Upper lobe of right lung (tissue), 1 donor: ENCODE results near the gene STK40. TPM values are rescaled to one million over a fixed set of nuclear protein-coding genes. Genes with fewer than 3 reads are reported as not detected.

Experiments
- ATAC-seq: fragments of 200-7000 bp; cut with Tn5 transposase; one replicate; pipeline ENCODE4 v1.9.1; 2020; ENCODE audit warnings: mild to moderate bottlenecking, moderate library complexity
- DNase-seq: peaks from one replicate; pipeline ENCODE4 v3.0.0-alpha.2; 2020
- H3K27ac ChIP-seq: fragments of 200-600 bp; one replicate; pipeline ENCODE4 v1.8.0; 2022
- H3K27me3 ChIP-seq: fragments of 200-600 bp; one replicate; pipeline ENCODE4 v1.8.0; 2022; ENCODE audit warnings: mild to moderate bottlenecking
- H3K36me3 ChIP-seq: fragments of 200-600 bp; one replicate; pipeline ENCODE4 v1.8.0; 2022
- H3K4me1 ChIP-seq: fragments of 200-600 bp; one replicate; pipeline ENCODE4 v1.8.0; 2022
- H3K4me3 ChIP-seq: fragments of 200-600 bp; one replicate; pipeline ENCODE4 v1.8.0; 2022; ENCODE audit warnings: mild to moderate bottlenecking
- H3K9me3 ChIP-seq: fragments of 200-600 bp; one replicate; pipeline ENCODE4 v1.8.0; 2022
- intact Hi-C: fragments of 100-400 bp; cut with DNase I; formaldehyde crosslinking; loops from one replicate; pipeline ENCODE4 v1.11.0; 2022
- total RNA-seq: library from RNA; stranded (reverse); fragmentation: NEBNext Ultra II Directional; extraction: Animal tissue kit (Norgen Biotek cat#: 25700); gene quantifications from one replicate; pipeline ENCODE4 v1.2.1, GENCODE V29; 2021
- TF ChIP-seq, protein P1 (sequence below): fragments of 200-600 bp; IDR thresholded peaks from one replicate; pipeline ENCODE4 v1.8.0; 2022; ENCODE audit warnings: antibody characterized with exemption
- donor health status: DM: no; HTN: yes; CAD: no; lungs with severe emphysema.

The STK40 gene
- total RNA-seq, 1 donor from 2014 or later: 78.9 TPM

DNA sequence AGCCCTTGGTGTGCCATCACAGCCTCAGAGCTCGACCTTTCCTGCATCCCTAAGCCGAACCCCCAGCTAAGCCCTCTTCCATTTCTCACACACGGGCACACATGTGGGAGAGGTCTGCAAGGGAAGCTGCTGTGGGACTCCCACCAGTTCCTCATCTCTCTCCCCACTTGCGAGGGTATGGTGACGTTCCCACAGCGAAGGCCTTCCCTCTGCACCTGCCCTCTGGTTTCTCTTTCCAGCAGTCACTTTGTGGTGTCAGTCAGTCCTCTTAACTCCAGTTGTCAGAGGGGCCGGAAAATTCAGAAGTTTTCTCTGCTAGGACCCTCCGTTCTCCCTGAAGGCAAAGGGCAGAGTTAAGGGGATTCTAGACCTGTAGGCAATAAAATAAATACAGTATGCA lies 5.5 kb upstream of the STK40 start:
- peaks cover 29% of the 10 kb centered on the region for H3K4me1 ChIP-seq
- intact Hi-C loops: no loop called here
- ATAC-seq (no peak), DNase-seq (no peak)
- no peaks in the 10 kb centered on the region for H3K27me3 ChIP-seq
- TF ChIP-seq, protein P1, sequence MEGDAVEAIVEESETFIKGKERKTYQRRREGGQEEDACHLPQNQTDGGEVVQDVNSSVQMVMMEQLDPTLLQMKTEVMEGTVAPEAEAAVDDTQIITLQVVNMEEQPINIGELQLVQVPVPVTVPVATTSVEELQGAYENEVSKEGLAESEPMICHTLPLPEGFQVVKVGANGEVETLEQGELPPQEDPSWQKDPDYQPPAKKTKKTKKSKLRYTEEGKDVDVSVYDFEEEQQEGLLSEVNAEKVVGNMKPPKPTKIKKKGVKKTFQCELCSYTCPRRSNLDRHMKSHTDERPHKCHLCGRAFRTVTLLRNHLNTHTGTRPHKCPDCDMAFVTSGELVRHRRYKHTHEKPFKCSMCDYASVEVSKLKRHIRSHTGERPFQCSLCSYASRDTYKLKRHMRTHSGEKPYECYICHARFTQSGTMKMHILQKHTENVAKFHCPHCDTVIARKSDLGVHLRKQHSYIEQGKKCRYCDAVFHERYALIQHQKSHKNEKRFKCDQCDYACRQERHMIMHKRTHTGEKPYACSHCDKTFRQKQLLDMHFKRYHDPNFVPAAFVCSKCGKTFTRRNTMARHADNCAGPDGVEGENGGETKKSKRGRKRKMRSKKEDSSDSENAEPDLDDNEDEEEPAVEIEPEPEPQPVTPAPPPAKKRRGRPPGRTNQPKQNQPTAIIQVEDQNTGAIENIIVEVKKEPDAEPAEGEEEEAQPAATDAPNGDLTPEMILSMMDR: no peak
- no peak overlapping the region for H3K27ac ChIP-seq
- no peaks in the 10 kb centered on the region for H3K9me3 ChIP-seq
- peaks cover 44% of the 10 kb centered on the region for H3K36me3 ChIP-seq
- no peak overlapping the region for H3K4me3 ChIP-seq

DNA sequence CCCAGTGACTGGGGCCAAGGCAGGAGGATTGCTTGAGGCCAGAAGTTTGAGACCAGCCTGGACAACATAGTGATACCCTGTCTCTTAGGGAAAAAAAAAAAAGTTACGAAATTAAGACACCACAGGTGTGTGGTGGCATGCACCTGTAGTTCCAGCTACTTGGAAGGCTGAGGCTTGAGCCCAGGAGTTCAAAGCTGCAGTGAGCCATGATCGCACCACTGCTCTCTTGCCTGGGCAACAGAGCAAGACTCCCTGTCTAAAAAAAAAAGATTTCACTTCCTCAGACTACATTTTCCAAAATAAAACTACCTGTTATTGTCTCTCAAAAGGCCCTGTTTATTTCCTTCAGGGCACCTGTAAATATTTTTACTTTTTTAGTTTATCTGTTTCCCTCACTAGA lies 4.7 kb upstream of the STK40 start:
- no peak overlapping the region for H3K4me3 ChIP-seq
- intact Hi-C loops: no loop called here
- no peak for ATAC-seq
- peaks cover 44% of the 10 kb centered on the region for H3K36me3 ChIP-seq
- no peaks in the 10 kb centered on the region for H3K9me3 ChIP-seq
- H3K4me1 ChIP-seq: peaks cover 26% of the 10 kb centered on the region
- H3K27me3 ChIP-seq: no peaks in the 10 kb centered on the region
- no peak for DNase-seq
- TF ChIP-seq, protein P1: no peak
- no peak overlapping the region for H3K27ac ChIP-seq

DNA sequence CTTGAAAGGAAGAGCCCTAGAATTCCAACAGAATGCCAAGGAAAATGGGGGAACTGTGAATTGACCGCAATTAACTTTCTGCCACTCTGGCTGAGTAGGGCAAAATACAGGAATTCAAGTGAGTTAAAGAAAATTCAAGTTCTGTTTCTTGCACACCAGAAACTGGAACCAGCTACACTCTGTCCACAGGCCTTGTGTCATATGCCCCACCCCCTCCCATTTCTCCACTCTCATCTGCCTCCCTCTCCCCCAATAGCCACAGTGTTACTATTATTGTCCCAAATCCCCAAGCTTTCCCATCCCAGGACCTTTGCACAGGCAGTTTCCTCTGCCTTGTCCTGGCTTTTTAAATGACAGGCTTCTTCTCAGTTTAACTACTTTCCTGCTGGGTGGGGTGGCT lies 4.3 kb upstream of the STK40 start:
- peaks cover 44% of the 10 kb centered on the region for H3K36me3 ChIP-seq
- no peak overlapping the region for H3K4me3 ChIP-seq
- TF ChIP-seq, protein P1: no peak
- ATAC-seq (no peak), DNase-seq (no peak)
- H3K9me3 ChIP-seq: no peaks in the 10 kb centered on the region
- peaks cover 26% of the 10 kb centered on the region for H3K4me1 ChIP-seq
- H3K27ac ChIP-seq: peak overlapping the region; percentile 51
- intact Hi-C loops: no loop called here
- no peaks in the 10 kb centered on the region for H3K27me3 ChIP-seq

DNA sequence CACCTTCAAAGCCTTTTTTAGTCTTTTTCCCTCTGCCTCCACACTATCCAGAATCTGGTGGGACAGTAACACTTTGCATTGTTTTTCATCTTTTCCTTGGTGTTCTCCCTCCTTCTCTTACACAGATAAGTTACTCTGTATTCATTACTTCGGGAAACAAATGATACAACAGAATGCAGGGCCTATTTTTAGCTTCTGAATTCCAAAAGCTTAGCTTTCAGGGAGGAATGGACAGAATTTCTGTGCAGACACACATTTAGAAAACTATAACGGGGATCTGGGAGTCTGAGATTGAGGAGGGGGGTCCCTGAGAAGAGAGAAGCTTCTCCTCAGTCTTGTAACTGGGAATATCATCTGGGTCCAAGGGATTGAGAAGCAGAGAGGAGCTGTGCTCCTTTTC lies 3.5 kb upstream of the STK40 start:
- peaks cover 43% of the 10 kb centered on the region for H3K36me3 ChIP-seq
- peak overlapping the region; percentile 51 for H3K27ac ChIP-seq
- TF ChIP-seq, protein P1: no peak
- H3K9me3 ChIP-seq: no peaks in the 10 kb centered on the region
- no peak overlapping the region for H3K4me3 ChIP-seq
- no peaks in the 10 kb centered on the region for H3K27me3 ChIP-seq
- ATAC-seq: no peak
- H3K4me1 ChIP-seq: peaks cover 28% of the 10 kb centered on the region
- DNase-seq: no peak
- intact Hi-C loops: no loop called here

DNA sequence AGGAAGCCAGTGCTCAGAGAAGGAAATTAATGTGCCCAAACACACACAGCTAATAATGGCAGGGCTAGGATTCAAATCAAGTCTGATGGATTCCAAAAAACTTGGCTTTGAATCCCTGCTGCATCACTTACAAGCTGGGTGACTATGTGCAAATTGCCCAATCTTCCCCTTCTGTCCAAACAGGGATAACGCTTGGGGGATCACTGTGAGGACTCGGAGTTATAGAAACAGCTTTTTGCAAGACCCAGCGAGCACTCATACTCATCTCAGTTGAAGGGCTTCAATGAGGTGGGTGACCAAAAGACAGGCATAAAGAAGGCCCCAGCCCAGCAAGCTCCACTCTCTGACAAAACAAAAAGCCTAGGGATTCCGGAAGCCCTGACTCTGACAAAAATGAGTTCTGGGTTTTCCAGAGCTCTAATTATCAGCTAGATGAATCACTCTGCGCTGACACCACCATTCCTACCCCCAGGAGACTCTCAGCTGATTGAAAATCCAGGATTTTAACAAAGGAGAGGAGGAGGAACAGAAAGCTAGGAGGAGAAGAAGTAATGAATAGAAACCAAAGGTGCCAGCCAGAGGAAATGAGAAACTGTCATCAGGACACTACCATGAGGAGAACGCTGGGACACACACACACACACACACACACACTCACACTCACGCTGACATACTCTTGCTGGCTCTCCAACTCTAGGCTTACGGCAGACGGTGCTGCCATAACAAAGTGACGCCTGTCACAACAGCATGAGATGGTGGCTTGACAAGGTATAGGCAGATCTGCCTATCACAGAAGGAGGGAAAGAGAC lies 1.6 kb upstream of the STK40 start:
- H3K4me1 ChIP-seq: peaks cover 47% of the 10 kb centered on the region
- H3K4me3 ChIP-seq: peak overlapping the region; percentile 94
- H3K36me3 ChIP-seq: peaks cover 24% of the 10 kb centered on the region
- no peaks in the 10 kb centered on the region for H3K27me3 ChIP-seq
- DNase-seq (no peak), ATAC-seq (no peak)
- TF ChIP-seq, protein P1: no peak
- no peaks in the 10 kb centered on the region for H3K9me3 ChIP-seq
- intact Hi-C loops: no loop called here
- H3K27ac ChIP-seq: peak overlapping the region; percentile 99
